ACC112 (cell line): ENCODE data around the gene GRWD1.

ENCODE experiments used
- H2AFZ ChIP-seq: fragments of 200-600 bp; sonication (generic); one replicate; pipeline ENCODE4 v1.6.0; 2017; ENCODE audit warnings: antibody characterized with exemption, low read length; ENCODE audit not compliant: unreplicated experiment
- H3K27ac ChIP-seq: fragments of 200-600 bp; sonication (generic); 2 replicates; pipeline ENCODE4 v1.5.1; 2014; ENCODE audit warnings: low read depth, mild to moderate bottlenecking, antibody characterized with exemption, low read length, moderate library complexity
- H3K27me3 ChIP-seq: fragments of 200-600 bp; sonication (generic); 2 replicates; pipeline ENCODE4 v1.6.1; 2014; ENCODE audit warnings: mild to moderate bottlenecking, antibody characterized with exemption, low read length, moderate library complexity, mixed read lengths; ENCODE audit not compliant: insufficient read depth
- H3K36me3 ChIP-seq: fragments of 200-600 bp; sonication (generic); 2 replicates; pipeline ENCODE4 v1.6.1; 2016; ENCODE audit warnings: mild to moderate bottlenecking, antibody characterized with exemption, low read length, moderate library complexity, mixed read lengths; ENCODE audit not compliant: insufficient read depth
- H3K4me1 ChIP-seq: fragments of 200-600 bp; sonication (generic); one replicate; pipeline ENCODE4 v1.6.1; 2016; ENCODE audit warnings: low read length, mixed read lengths; ENCODE audit not compliant: insufficient read depth, unreplicated experiment, control insufficient read depth
- H3K4me3 ChIP-seq: fragments of 200-600 bp; sonication (generic); 2 replicates; pipeline ENCODE4 v1.5.1; 2014; ENCODE audit warnings: mild to moderate bottlenecking, low read depth, low read length
- H3K79me2 ChIP-seq: fragments of 200-600 bp; sonication (generic); one replicate; pipeline ENCODE4 v1.6.0; 2016; ENCODE audit warnings: low read length; ENCODE audit not compliant: control insufficient read depth, unreplicated experiment, insufficient read depth

Gene GRWD1

GRCh38 chr19:48445606-48446481, at the start of gene GRWD1:
GRWD1 (plus strand) TSS chr19:48445983; CDS start chr19:48446006, 23 bp downstream.
- H2AFZ ChIP-seq = peak within 1 kb of the TSS; percentile 64
- H3K4me3 ChIP-seq = peak within 1 kb of the TSS; percentile 98
- H3K79me2 ChIP-seq = peaks cover 16% of the 10 kb centered on the region
- peak within 1 kb of the TSS; percentile 79 for H3K27ac ChIP-seq
- peaks cover 6% of the 10 kb centered on the region for H3K4me1 ChIP-seq
- H3K36me3 ChIP-seq = no peaks in the 10 kb centered on the region; the same call in 1 of the 2 replicates
- peaks cover 6% of the 10 kb centered on the region; the same call in 1 of the 2 replicates for H3K27me3 ChIP-seq

GRCh38 chr19:48396016-48396823, 49.6 kb upstream of the GRWD1 start:
- H2AFZ ChIP-seq = no peak overlapping the region
- H3K27me3 ChIP-seq = 0 out of 2 replicates have a peak, but pooled peaks cover 2% of the 10 kb centered on the region
- no peak overlapping the region for H3K27ac ChIP-seq
- no peak overlapping the region for H3K4me3 ChIP-seq
- H3K4me1 ChIP-seq = peaks cover 14% of the 10 kb centered on the region
- no peaks in the 10 kb centered on the region for H3K36me3 ChIP-seq
- H3K79me2 ChIP-seq = peaks cover under 1% of the 10 kb centered on the region

- no peaks in the 10 kb centered on the region for H3K79me2 ChIP-seq
- H3K4me3 ChIP-seq = peak overlapping the region; percentile 81; the same call in 1 of the 2 replicates
- no peak overlapping the region for H3K27ac ChIP-seq
- H3K27me3 ChIP-seq = 0 out of 2 replicates have a peak, but pooled peaks cover 2% of the 10 kb centered on the region
- peaks cover 14% of the 10 kb centered on the region for H3K4me1 ChIP-seq
- H2AFZ ChIP-seq = no peak overlapping the region
- no peaks in the 10 kb centered on the region for H3K36me3 ChIP-seq
Observed at GRCh38 chr19:48396824-48397176, 49.0 kb upstream of the GRWD1 start.

GRCh38 chr19:48397263-48398101, 48.3 kb upstream of the GRWD1 start:
- Histone ChIP-seq H3K27me3 (0 out of 2 replicates have a peak, but pooled peaks cover 2% of the 10 kb centered on the region), H3K4me1 (peaks cover 14% of the 10 kb centered on the region), H3K27ac (peak overlapping the region; percentile 67), H3K4me3 (peak overlapping the region; percentile 81), H3K79me2 (no peaks in the 10 kb centered on the region), H2AFZ (no peak overlapping the region), H3K36me3 (no peaks in the 10 kb centered on the region)

- Histone ChIP-seq H3K4me3 (peak overlapping the region; percentile 81), H3K27me3 (0 out of 2 replicates have a peak, but pooled peaks cover 2% of the 10 kb centered on the region), H3K4me1 (peaks cover 14% of the 10 kb centered on the region), H3K36me3 (no peaks in the 10 kb centered on the region), H3K27ac (peak overlapping the region; percentile 67), H3K79me2 (no peaks in the 10 kb centered on the region), H2AFZ (peak overlapping the region; percentile 81)
Observed at GRCh38 chr19:48398102-48398374, 47.7 kb upstream of the GRWD1 start.

GRCh38 chr19:48398375-48399235, 47.2 kb upstream of the GRWD1 start:
- H3K27me3 ChIP-seq = 0 out of 2 replicates have a peak, but pooled peaks cover 2% of the 10 kb centered on the region
- no peaks in the 10 kb centered on the region for H3K36me3 ChIP-seq
- peak overlapping the region; percentile 81 for H2AFZ ChIP-seq
- H3K4me3 ChIP-seq = peak overlapping the region; percentile 81
- peak overlapping the region; percentile 67 for H3K27ac ChIP-seq
- H3K79me2 ChIP-seq = no peaks in the 10 kb centered on the region
- H3K4me1 ChIP-seq = peaks cover 14% of the 10 kb centered on the region

GRCh38 chr19:48400018-48400742, 45.6 kb upstream of the GRWD1 start:
- H3K4me3 ChIP-seq = peak overlapping the region; percentile 56
- H2AFZ ChIP-seq = no peak overlapping the region
- H3K4me1 ChIP-seq = peaks cover 10% of the 10 kb centered on the region
- no peaks in the 10 kb centered on the region for H3K27me3 ChIP-seq
- peak overlapping the region; percentile 50 for H3K27ac ChIP-seq
- H3K79me2 ChIP-seq = no peaks in the 10 kb centered on the region
- no peaks in the 10 kb centered on the region for H3K36me3 ChIP-seq

- Histone ChIP-seq H3K4me1 (peaks cover 10% of the 10 kb centered on the region), H3K4me3 (no peak overlapping the region), H3K27me3 (no peaks in the 10 kb centered on the region), H3K27ac (no peak overlapping the region), H3K36me3 (no peaks in the 10 kb centered on the region), H2AFZ (no peak overlapping the region), H3K79me2 (no peaks in the 10 kb centered on the region)
Observed at GRCh38 chr19:48401287-48401686, 44.5 kb upstream of the GRWD1 start.

- H3K27me3 ChIP-seq = no peaks in the 10 kb centered on the region
- H3K4me3 ChIP-seq = no peak overlapping the region
- no peaks in the 10 kb centered on the region for H3K4me1 ChIP-seq
- H3K36me3 ChIP-seq = no peaks in the 10 kb centered on the region
- H2AFZ ChIP-seq = no peak overlapping the region
- no peaks in the 10 kb centered on the region for H3K79me2 ChIP-seq
- H3K27ac ChIP-seq = no peak overlapping the region
Observed at GRCh38 chr19:48403606-48404005, 42.2 kb upstream of the GRWD1 start.
